ENCODE measurements around the gene CDK14.

Gene CDK14

GRCh38 chr7:90830308-90830707 is 234.2 kb downstream of the CDK14 start:
- Histone ChIP-seq H3K27me3 (ENCODE audit: insufficient read depth, low read depth, severe bottlenecking) (no peaks in the 10 kb centered on the region), H3K36me3 (no peaks in the 10 kb centered on the region), H3K9me3 (ENCODE audit: severe bottlenecking) (peaks cover 10% of the 10 kb centered on the region), H3K27ac (no peak overlapping the region), H3K4me3 (ENCODE audit: low read depth, low read length) (no peak overlapping the region)
- DNase-seq: no peak
- TF ChIP-seq, protein P1, sequence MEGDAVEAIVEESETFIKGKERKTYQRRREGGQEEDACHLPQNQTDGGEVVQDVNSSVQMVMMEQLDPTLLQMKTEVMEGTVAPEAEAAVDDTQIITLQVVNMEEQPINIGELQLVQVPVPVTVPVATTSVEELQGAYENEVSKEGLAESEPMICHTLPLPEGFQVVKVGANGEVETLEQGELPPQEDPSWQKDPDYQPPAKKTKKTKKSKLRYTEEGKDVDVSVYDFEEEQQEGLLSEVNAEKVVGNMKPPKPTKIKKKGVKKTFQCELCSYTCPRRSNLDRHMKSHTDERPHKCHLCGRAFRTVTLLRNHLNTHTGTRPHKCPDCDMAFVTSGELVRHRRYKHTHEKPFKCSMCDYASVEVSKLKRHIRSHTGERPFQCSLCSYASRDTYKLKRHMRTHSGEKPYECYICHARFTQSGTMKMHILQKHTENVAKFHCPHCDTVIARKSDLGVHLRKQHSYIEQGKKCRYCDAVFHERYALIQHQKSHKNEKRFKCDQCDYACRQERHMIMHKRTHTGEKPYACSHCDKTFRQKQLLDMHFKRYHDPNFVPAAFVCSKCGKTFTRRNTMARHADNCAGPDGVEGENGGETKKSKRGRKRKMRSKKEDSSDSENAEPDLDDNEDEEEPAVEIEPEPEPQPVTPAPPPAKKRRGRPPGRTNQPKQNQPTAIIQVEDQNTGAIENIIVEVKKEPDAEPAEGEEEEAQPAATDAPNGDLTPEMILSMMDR (IDR thresholded peaks at IDR 0.05; ENCODE audit: low read depth, low read length): no peak

GRCh38 chr7:90832726-90833125 is 236.6 kb downstream of the CDK14 start:
- Histone ChIP-seq H3K27ac (no peak overlapping the region), H3K36me3 (no peaks in the 10 kb centered on the region), H3K9me3 (ENCODE audit: severe bottlenecking) (peaks cover 10% of the 10 kb centered on the region), H3K4me3 (ENCODE audit: low read depth, low read length) (no peak overlapping the region), H3K27me3 (ENCODE audit: insufficient read depth, low read depth, severe bottlenecking) (no peaks in the 10 kb centered on the region)
- DNase-seq: no peak
- TF ChIP-seq, protein P1 (IDR thresholded peaks at IDR 0.05; ENCODE audit: low read depth, low read length): no peak

GRCh38 chr7:90833443-90833842 is 237.3 kb downstream of the CDK14 start:
- peak overlapping the region; percentile 63 for H3K27ac ChIP-seq
- H3K36me3 ChIP-seq: no peaks in the 10 kb centered on the region
- no peak overlapping the region for H3K4me3 ChIP-seq (ENCODE audit: low read depth, low read length)
- DNase-seq: no peak
- TF ChIP-seq, protein P1 (IDR thresholded peaks at IDR 0.05; ENCODE audit: low read depth, low read length): no peak
- H3K9me3 ChIP-seq (ENCODE audit: severe bottlenecking): peaks cover 15% of the 10 kb centered on the region
- H3K27me3 ChIP-seq (ENCODE audit: insufficient read depth, low read depth, severe bottlenecking): no peaks in the 10 kb centered on the region

DNA sequence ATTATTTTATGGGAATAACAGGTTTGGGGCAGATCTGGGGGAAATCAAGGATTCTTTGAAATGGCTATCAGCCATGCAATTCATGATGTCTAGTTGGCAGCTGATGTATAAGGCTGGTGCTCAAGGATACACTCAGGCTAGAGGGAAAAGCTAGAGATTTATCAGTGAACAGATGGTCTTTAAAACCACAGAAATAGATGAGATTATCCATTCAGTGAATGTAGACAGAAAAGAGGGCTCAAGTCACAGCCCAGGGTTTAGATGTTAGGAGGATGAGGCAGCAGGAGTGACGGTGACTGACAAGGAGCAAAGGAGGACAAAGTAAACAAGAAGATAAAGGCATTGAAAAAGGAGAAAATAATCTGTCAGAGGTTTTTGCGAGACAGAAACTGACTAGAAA is 238.7 kb downstream of the CDK14 start:
- Histone ChIP-seq H3K27ac (peak overlapping the region; percentile 64), H3K9me3 (ENCODE audit: severe bottlenecking) (peaks cover 12% of the 10 kb centered on the region), H3K27me3 (ENCODE audit: insufficient read depth, low read depth, severe bottlenecking) (no peaks in the 10 kb centered on the region), H3K4me3 (ENCODE audit: low read depth, low read length) (no peak overlapping the region), H3K36me3 (no peaks in the 10 kb centered on the region)
- peak; percentile 78 for DNase-seq
- TF ChIP-seq, protein P1 (IDR thresholded peaks at IDR 0.05; ENCODE audit: low read depth, low read length): no peak

DNA sequence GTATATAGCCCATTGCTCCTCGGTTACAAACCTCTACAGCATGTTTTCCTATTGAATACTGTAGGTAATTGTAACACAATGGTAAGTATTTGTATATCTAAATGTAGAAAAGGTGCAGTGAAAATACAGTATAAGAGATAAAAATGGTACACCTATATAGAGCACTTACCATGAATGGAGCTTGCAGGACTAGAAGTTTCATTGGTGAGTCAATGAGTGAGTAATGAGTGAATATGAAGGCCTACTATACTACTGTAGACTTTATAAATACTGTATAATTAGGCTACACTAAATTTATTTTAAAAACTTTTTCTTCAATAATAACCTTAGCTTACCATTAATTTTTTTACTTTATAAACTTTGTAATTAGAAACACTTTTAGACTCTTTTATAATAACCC is 239.7 kb downstream of the CDK14 start:
- Histone ChIP-seq H3K27ac (peak overlapping the region; percentile 64), H3K27me3 (ENCODE audit: insufficient read depth, low read depth, severe bottlenecking) (no peaks in the 10 kb centered on the region), H3K36me3 (no peaks in the 10 kb centered on the region), H3K9me3 (ENCODE audit: severe bottlenecking) (peaks cover 5% of the 10 kb centered on the region), H3K4me3 (ENCODE audit: low read depth, low read length) (no peak overlapping the region)
- DNase-seq: no peak
- TF ChIP-seq, protein P1 (IDR thresholded peaks at IDR 0.05; ENCODE audit: low read depth, low read length): no peak

DNA sequence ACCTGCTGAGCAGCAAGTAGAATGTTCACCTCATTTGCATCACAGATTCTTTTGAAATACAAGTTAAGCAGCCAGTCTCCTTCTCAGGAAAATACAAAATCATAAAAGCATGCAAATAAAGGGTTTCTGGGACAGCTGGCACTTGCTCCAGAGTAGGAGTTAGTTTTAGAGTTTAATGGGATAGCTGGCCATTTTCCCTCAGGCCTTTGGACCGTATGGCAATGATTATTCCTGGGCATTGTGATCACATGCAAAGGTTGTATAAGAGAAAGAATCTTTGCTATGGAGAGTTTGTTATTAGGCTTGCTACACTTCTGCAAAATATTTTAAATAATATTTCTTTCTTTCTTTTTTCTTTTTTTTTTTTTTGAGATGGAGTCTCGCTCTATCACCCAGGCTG is 240.8 kb downstream of the CDK14 start:
- Histone ChIP-seq H3K9me3 (ENCODE audit: severe bottlenecking) (peaks cover 5% of the 10 kb centered on the region), H3K4me3 (ENCODE audit: low read depth, low read length) (no peak overlapping the region), H3K27me3 (ENCODE audit: insufficient read depth, low read depth, severe bottlenecking) (no peaks in the 10 kb centered on the region), H3K27ac (no peak overlapping the region), H3K36me3 (no peaks in the 10 kb centered on the region)
- DNase-seq: no peak
- TF ChIP-seq, protein P1 (IDR thresholded peaks at IDR 0.05; ENCODE audit: low read depth, low read length): no peak
